ENCODE data around the gene LGALS7. TPM values are rescaled to one million over a fixed set of nuclear protein-coding genes. Genes with fewer than 3 reads are reported as not detected.
"Not testable (repeated sequence)": the region's sequence is repeated elsewhere in the genome, so short reads cannot be mapped to it uniquely, and the experiment has no call there.

LGALS7 gene
- total RNA-seq, 1 donor, result not detected

- no peak for DNase-seq (ENCODE audit: low read depth in 2 of 3, low spot score in 2 of 3)
Measured at GRCh38 chr19:38800577-38801347, 27.4 kb upstream of the LGALS7 start.

- DNase-seq (ENCODE audit: low read depth in 2 of 3, low spot score in 2 of 3), result no peak
Measured at GRCh38 chr19:38799104-38799503, 25.8 kb upstream of the LGALS7 start.

- not testable (repeated sequence) for DNase-seq (ENCODE audit: low read depth in 2 of 3, low spot score in 2 of 3)
Measured at GRCh38 chr19:38797781-38798180, 24.5 kb upstream of the LGALS7 start.

GRCh38 chr19:38796154-38796553, 22.8 kb upstream of the LGALS7 start:
- no peak for DNase-seq (ENCODE audit: low read depth in 2 of 3, low spot score in 2 of 3)

- DNase-seq (ENCODE audit: low read depth in 2 of 3, low spot score in 2 of 3), result no peak
Measured at GRCh38 chr19:38795549-38795948, 22.2 kb upstream of the LGALS7 start.

DNA sequence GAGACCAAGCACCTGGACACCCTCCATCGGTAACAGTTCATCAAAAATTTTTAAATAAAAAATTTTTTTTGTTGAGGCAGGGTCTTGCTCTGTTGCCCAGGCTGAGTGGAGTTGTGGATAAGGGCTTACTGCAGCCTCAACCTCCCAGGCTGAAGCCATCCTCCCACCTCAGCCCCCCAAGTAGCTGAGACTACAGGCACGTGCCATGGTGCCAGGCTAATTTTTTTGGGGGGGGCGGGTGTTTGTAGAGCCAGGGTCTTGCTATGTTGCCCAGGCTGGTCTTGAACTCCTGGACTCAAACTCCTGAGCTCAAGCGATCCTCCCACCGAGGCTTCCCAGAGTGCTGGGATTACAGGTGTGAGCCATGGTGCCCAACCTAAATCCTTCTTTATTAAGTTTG, 20.4 kb upstream of the LGALS7 start:
- DNase-seq (ENCODE audit: low read depth in 2 of 3, low spot score in 2 of 3), result no peak

DNA sequence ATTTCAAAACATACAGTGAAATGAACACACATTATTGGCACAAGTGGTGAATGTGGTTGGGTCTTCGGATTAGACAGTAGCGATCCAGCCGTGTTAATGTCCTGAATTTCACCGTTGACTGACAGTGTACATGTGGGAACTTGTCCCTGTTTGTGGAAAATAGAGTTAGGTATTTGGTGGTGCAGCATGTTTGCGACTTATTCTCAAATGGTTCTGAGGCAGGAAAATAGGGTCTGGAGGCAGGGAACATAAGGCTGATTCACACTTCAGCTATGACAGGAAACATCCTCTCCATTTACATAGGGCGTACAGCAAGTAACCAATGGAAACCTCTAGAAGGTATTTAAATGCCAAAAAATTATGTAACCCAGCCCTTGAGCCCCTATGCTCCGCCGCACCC, 19.9 kb upstream of the LGALS7 start:
- no peak for DNase-seq (ENCODE audit: low read depth in 2 of 3, low spot score in 2 of 3)

DNA sequence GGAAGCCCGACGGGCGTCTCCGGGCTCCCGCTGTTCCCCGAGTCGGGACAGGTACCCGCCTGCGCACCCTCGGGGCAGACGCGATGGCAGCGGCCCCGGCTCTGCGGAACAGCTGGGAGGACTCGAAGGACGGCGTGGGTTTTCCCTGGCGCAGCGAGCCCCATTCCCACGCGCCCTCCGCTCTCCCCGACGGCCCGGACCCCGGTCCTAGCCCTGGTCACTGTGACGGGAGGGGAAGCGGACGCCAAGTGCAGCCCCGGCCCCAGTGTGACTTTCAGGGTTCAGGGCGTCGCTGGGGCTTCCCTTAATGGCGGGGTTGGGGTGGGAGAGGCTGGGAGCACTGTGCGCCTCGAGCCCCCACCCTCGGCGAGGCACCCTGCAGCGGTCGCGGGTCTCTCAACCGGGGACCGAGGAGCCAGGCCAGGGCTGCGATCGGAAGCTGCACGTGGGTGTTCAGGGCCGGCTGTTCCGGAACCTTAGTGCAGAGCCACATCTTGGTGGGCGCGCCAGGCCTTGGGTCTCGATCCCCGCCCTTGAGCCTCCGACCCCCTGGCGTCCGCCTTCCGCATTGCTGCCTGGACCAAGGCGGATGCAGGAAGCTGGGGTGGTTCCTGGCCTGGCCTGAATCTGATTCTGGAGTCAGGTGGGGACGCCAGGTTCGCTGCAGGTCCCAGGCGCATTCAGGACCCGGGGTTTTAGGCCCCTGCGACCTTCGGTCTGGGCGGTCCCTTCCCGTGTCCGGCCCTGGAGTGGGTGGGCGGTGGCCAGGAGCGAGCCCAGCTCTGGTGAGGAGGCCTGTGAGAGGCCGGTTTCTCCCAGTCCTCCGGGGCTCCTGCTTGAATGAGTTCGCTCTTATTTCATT, 19.2 kb upstream of the LGALS7 start:
- peak in 2 of 3 donors; percentile 65 to 82 for DNase-seq (ENCODE audit: low read depth in 2 of 3, low spot score in 2 of 3)

GRCh38 chr19:38791451-38792064, 18.2 kb upstream of the LGALS7 start:
- DNase-seq (ENCODE audit: low read depth in 2 of 3, low spot score in 2 of 3), result not testable (repeated sequence)

DNA sequence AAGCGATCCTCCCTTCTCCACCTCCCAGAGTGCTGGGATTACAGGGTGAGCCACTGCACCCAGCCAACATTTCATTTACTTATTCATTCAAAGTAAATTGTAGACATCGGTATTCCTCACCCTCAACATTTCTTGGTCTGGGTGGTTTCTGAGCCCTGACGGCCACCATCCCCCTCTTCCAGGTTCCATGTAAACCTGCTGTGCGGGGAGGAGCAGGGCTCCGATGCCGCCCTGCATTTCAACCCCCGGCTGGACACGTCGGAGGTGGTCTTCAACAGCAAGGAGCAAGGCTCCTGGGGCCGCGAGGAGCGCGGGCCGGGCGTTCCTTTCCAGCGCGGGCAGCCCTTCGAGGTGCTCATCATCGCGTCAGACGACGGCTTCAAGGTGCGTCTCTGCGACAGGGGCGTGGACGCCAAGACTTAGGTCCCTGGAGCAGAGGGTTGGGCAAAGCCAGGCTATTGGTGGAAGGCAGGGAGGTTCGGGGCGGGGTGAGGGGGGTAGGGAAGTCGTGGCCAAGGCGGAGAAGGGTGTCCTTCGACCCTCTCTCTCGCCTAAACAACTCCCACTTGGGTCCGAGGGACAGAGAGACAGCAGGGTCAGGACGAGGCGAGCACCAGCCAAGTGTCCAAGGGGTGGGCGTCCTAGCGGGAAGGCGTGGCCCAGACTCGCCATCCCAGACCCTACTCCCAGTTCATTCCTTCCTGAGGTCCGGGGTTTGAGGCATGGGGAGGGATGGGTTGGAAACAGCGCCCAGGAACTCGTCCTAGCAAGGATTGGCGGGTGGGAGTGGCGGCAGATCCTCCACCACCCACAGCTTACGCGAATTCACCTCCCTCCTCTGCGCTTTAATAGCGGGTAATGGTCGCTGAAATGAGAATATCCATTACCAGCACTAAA, 17.4 kb upstream of the LGALS7 start:
- DNase-seq (ENCODE audit: low read depth in 2 of 3, low spot score in 2 of 3), result not testable (repeated sequence)

DNA sequence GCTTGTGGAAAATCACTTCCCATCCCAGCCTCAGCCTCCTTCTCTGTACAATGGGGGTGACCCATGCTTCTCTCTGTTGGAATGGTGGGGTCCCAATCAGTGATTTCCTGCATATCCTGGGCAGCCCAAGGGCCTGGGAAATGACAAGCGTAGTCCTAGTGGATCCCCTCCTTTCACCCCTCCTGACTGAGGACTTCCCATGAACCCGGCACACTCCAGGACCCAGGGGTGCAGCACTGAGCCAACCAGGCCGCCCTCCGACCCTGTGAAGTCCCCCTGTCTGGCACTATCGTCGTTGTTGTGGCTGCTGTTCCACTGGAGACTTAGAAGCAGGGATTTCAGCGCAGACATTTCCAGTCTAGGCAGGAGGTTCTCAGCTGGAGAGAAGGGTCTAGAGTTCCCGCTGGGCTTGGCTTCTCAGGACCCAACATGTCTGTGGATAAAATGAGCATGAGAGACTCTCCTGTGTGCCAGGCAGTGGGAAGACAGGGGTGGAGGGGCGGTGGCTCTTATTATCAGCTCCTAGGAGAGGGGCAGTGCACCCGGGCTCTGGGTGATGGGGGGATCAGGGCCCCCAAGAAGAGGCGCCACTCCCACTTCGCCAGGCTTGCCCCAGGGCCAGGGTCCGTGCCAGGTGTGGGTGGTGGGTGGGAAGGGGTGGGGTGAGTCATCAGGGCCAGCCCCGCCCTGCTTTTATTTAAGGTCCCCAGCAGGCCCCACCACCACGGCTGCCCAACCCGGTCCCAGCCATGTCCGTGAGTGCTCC, 15.3 kb upstream of the LGALS7 start, which contains the start of gene LGALS7B:
Gene LGALS7B (plus strand): TSS at position 723 of the 766 bp plus-strand sequence. CDS start 27 bp downstream, at position 750.
- no peak for DNase-seq (ENCODE audit: low read depth in 2 of 3, low spot score in 2 of 3)

DNA sequence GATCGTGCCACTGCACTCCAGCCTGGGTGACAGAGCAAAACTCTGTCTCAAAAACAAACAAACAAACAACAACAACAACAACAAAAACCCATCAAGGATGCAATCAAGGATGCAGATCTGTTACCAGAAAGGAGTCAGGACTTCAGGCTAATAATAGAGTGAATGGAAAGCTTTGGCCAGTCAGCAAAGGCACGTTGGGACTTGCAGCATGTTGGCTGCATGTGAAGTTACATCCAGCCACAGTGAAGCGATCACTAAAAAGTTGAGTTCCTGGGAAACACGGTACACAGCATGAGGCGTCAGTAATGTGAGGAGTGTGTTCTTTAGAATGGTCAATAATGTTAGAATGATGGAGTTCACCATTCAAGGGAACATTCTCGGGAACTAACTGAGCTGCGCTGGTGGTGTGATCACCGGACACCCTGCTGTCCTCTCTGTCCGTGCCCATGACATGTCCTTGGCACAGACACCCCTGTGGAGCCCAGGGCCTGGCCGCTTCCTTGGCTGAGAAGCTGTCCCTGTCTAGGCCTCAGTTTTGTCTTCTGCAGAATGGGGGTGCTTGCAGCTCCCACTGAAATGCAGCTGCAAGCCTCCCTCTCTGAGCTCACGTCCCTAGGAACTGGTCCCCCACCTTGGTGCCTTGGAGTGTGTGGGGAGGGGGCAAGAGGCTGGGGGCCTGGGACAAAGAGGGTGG, 13.4 kb upstream of the LGALS7 start:
- no peak for DNase-seq (ENCODE audit: low read depth in 2 of 3, low spot score in 2 of 3)

- DNase-seq (ENCODE audit: low read depth in 2 of 3, low spot score in 2 of 3), result not testable (repeated sequence)
Measured at GRCh38 chr19:38786061-38786460, 12.7 kb upstream of the LGALS7 start.

- no peak for DNase-seq (ENCODE audit: low read depth in 2 of 3, low spot score in 2 of 3)
Measured at GRCh38 chr19:38785187-38785699, 11.9 kb upstream of the LGALS7 start.

- no peak for DNase-seq (ENCODE audit: low read depth in 2 of 3, low spot score in 2 of 3)
Measured at GRCh38 chr19:38784224-38784623, 10.9 kb upstream of the LGALS7 start.

- DNase-seq (ENCODE audit: low read depth in 2 of 3, low spot score in 2 of 3), result not testable (repeated sequence)
Measured at GRCh38 chr19:38782212-38782611, 8.9 kb upstream of the LGALS7 start.

DNA sequence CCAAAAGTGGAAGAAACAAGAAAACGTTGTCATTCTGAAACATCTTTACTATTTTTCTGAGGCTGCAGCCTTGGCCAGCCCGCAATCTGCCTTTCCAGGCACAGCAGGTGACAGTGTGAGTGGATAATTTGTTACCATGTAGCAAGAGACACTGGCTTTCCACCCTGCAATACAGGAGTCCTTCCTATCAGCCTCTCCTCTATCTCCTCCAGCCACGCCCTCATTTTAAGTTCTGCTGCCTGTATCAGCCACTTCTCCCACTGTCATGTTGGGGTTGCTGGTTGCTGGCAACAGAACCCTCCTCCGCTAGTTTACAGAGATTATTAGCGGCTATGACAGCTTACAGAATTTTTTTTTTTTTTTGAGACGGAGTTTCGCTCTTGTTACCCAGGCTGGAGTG, 7.7 kb upstream of the LGALS7 start:
- DNase-seq (ENCODE audit: low read depth in 2 of 3, low spot score in 2 of 3), result peak in 1 of 3 donors; percentile 18

- no peak for DNase-seq (ENCODE audit: low read depth in 2 of 3, low spot score in 2 of 3)
Measured at GRCh38 chr19:38780443-38780842, 7.1 kb upstream of the LGALS7 start.

- no peak for DNase-seq (ENCODE audit: low read depth in 2 of 3, low spot score in 2 of 3)
Measured at GRCh38 chr19:38778733-38779132, 5.4 kb upstream of the LGALS7 start.
